H1 (cell line): ENCODE measurements around the gene VPS41. TPM values are rescaled to one million over a fixed set of nuclear protein-coding genes. Genes with fewer than 3 reads are reported as not detected.

Experiments used
- CTCF ChIA-PET: fragments of 300-600 bp; sonication (Branson Sonifier 250); formaldehyde crosslinking; loops from one replicate; lab custom pipeline; 2021; ENCODE audit not compliant: partially characterized antibody; lab: Charles Lee
- POLR2A ChIA-PET: fragments of 300-600 bp; sonication (Branson Sonifier 250); formaldehyde crosslinking; loops from one replicate; lab custom pipeline; 2021; ENCODE audit warnings: inconsistent platforms; ENCODE audit not compliant: partially characterized antibody; lab: Charles Lee
- DNase-seq, 2 experiments: peaks; one replicate each; pipeline versions ENCODE4 v3.0.0 to v3.0.0-alpha.2; 2010 to 2022; ENCODE audit warnings: low spot score in 2 of 2, low read depth in 1 of 2, mixed read lengths in 1 of 2
- FAIRE-seq: peaks from 2 replicates; lab custom pipeline; 2011; peaks lifted over from hg19 to GRCh38; lab: Jason Lieb, UNC
- H2AFZ ChIP-seq: 2 replicates; pipeline ENCODE4 v1.8.1; 2012; ENCODE audit warnings: low read length, inconsistent platforms
- H2AK5ac ChIP-seq: 2 replicates; pipeline ENCODE4 v1.6.1; 2013; ENCODE audit warnings: low read depth, low read length
- H2BK120ac ChIP-seq: replicated peaks from 2 replicates; pipeline ENCODE3; 2013; ENCODE audit warnings: low read depth, low read length, inconsistent platforms
- H2BK12ac ChIP-seq: 2 replicates; pipeline ENCODE4 v1.6.1; 2013; ENCODE audit warnings: low read depth, low read length
- H2BK15ac ChIP-seq: 2 replicates; pipeline ENCODE4 v1.6.1; 2013; ENCODE audit warnings: low read length
- H2BK20ac ChIP-seq: 2 replicates; pipeline ENCODE4 v1.6.1; 2013; ENCODE audit warnings: low read length
- H2BK5ac ChIP-seq: 2 replicates; pipeline ENCODE4 v1.6.1; 2013; ENCODE audit warnings: low read depth, low read length
- H3K14ac ChIP-seq: 2 replicates; pipeline ENCODE4 v1.6.1; 2013; ENCODE audit warnings: inconsistent platforms; ENCODE audit not compliant: insufficient read length
- H3K18ac ChIP-seq: 2 replicates; pipeline ENCODE4 v1.6.1; 2013; ENCODE audit warnings: low read length; ENCODE audit errors: extremely low read depth
- H3K23ac ChIP-seq: 2 replicates; pipeline ENCODE4 v1.6.1; 2013; ENCODE audit warnings: inconsistent platforms; ENCODE audit not compliant: insufficient read length
- H3K23me2 ChIP-seq: 2 replicates; pipeline ENCODE4 v1.6.1; 2013; ENCODE audit warnings: low read depth, low read length
- H3K27ac ChIP-seq: 2 replicates; pipeline ENCODE4 v1.6.1; 2011; ENCODE audit warnings: low read depth, low read length, inconsistent platforms
- H3K27me3 ChIP-seq, 4 experiments: replicated peaks in 1 of 4; 1 replicate in 1 of 4; 2 replicates in 3 of 4; pipeline versions ENCODE4 v1.6.1 to v1.8.1; 2011 to 2013; ENCODE audit warnings: low read length in 3 of 4, mild to moderate bottlenecking in 3 of 4, inconsistent platforms in 2 of 4, mixed read lengths in 2 of 4, moderate library complexity in 1 of 4; ENCODE audit not compliant: control insufficient read depth in 3 of 4, insufficient read depth in 3 of 4; ENCODE audit errors: extremely low read depth in 1 of 4
- H3K36me3 ChIP-seq, 4 experiments: 2 replicates each; pipeline versions ENCODE4 v1.6.1 to v1.8.1; 2011 to 2013; ENCODE audit warnings: mild to moderate bottlenecking in 4 of 4, low read length in 3 of 4, moderate library complexity in 2 of 4, control low read depth in 1 of 4, inconsistent platforms in 1 of 4; ENCODE audit not compliant: insufficient read depth in 4 of 4, control insufficient read depth in 2 of 4
- H3K4ac ChIP-seq: replicated peaks from 2 replicates; pipeline ENCODE3; 2013; ENCODE audit warnings: low read length, low read depth, mixed read lengths, inconsistent platforms; ENCODE audit not compliant: insufficient read length
- H3K4me1 ChIP-seq, 4 experiments: replicated peaks in 1 of 4; 1 replicate in 1 of 4; 2 replicates in 3 of 4; pipeline versions ENCODE4 v1.6.1 to v1.8.1; 2011 to 2013; ENCODE audit warnings: low read length in 3 of 4, inconsistent platforms in 2 of 4, mixed read lengths in 1 of 4; ENCODE audit not compliant: insufficient read depth in 4 of 4, control insufficient read depth in 3 of 4
- H3K4me2 ChIP-seq, 2 experiments: 2 replicates each; pipeline versions ENCODE4 v1.6.1 to v1.8.1; 2011 to 2013; ENCODE audit warnings: low read depth in 2 of 2, low read length in 2 of 2, control low read depth in 1 of 2, inconsistent platforms in 1 of 2, mild to moderate bottlenecking in 1 of 2; ENCODE audit not compliant: insufficient read depth in 1 of 2
- H3K4me3 ChIP-seq, 4 experiments: fragments of 200-600, 300-600 bp in 1 of 4; sonication (generic), shearing (Covaris generic), sonication (Bioruptor Twin) in 1 of 4; 2 replicates each; pipeline versions ENCODE4 v1.5.1 to v1.8.1; 2011 to 2016; ENCODE audit warnings: low read length in 4 of 4, low read depth in 3 of 4, control low read depth in 2 of 4, inconsistent platforms in 2 of 4, mild to moderate bottlenecking in 2 of 4, mixed read lengths in 1 of 4, moderate library complexity in 1 of 4; ENCODE audit not compliant: insufficient read depth in 2 of 4; ENCODE audit errors: extremely low read depth in 1 of 4
- H3K56ac ChIP-seq: replicated peaks from 2 replicates; pipeline ENCODE3; 2013; ENCODE audit warnings: low read depth, mild to moderate bottlenecking, mixed read lengths, low read length, inconsistent platforms; ENCODE audit not compliant: insufficient read length
- H3K79me1 ChIP-seq: 2 replicates; pipeline ENCODE4 v1.6.1; 2013; ENCODE audit warnings: low read depth, low read length, control low read depth
- H3K79me2 ChIP-seq, 2 experiments: 2 replicates each; pipeline versions ENCODE4 v1.6.1 to v1.8.1; 2012 to 2013; ENCODE audit warnings: low read length in 2 of 2, mild to moderate bottlenecking in 2 of 2, inconsistent platforms in 1 of 2; ENCODE audit not compliant: insufficient read depth in 2 of 2, control insufficient read depth in 1 of 2
- H3K9ac ChIP-seq, 4 experiments: replicated peaks in 1 of 4; 1 replicate in 1 of 4; 2 replicates in 3 of 4; pipeline versions ENCODE4 v1.6.1 to v1.8.1; 2011 to 2013; ENCODE audit warnings: low read depth in 3 of 4, low read length in 3 of 4, control low read depth in 2 of 4, mild to moderate bottlenecking in 2 of 4, moderate library complexity in 2 of 4, inconsistent platforms in 1 of 4; ENCODE audit errors: extremely low read depth in 1 of 4
- H3K9me3 ChIP-seq, 2 experiments: 2 replicates each; pipeline versions ENCODE4 v1.6.1 to v1.8.1; 2012 to 2013; ENCODE audit warnings: mild to moderate bottlenecking in 2 of 2, moderate library complexity in 2 of 2, control low read depth in 1 of 2, inconsistent platforms in 1 of 2, low read depth in 1 of 2, low read length in 1 of 2, mixed read lengths in 1 of 2; ENCODE audit not compliant: insufficient read depth in 2 of 2
- H4K20me1 ChIP-seq, 2 experiments: replicated peaks in 1 of 2; 2 replicates each; pipeline versions ENCODE3 to v1.8.1; 2011 to 2013; ENCODE audit warnings: inconsistent platforms in 2 of 2, low read length in 2 of 2, mild to moderate bottlenecking in 1 of 2; ENCODE audit not compliant: insufficient read depth in 2 of 2, control insufficient read depth in 1 of 2
- H4K5ac ChIP-seq: 2 replicates; pipeline ENCODE4 v1.6.1; 2013; ENCODE audit warnings: low read length, low read depth, mixed read lengths, inconsistent platforms; ENCODE audit not compliant: insufficient read length
- H4K8ac ChIP-seq: 2 replicates; pipeline ENCODE4 v1.8.0; 2013; ENCODE audit warnings: mild to moderate bottlenecking, moderate library complexity, low read length, inconsistent platforms; ENCODE audit not compliant: insufficient read depth; ENCODE audit errors: extremely low read depth
- H4K91ac ChIP-seq: replicated peaks from 2 replicates; pipeline ENCODE3; 2013; ENCODE audit warnings: low read length, mixed read lengths, inconsistent platforms; ENCODE audit not compliant: insufficient read length
- CHD1 ChIP-seq: IDR thresholded peaks from 2 replicates; pipeline ENCODE4 v1.6.1; 2012; ENCODE audit warnings: low read depth, low read length, improper control_type of control experiment
- HDAC2 ChIP-seq, 2 experiments: fragments of 300-600 bp in 1 of 2; sonication (generic) in 1 of 2; IDR thresholded peaks; 2 replicates each; pipeline ENCODE4 v1.6.1; 2011 to 2012; ENCODE audit warnings: low read depth in 2 of 2, low read length in 2 of 2, mild to moderate bottlenecking in 2 of 2, moderate library complexity in 2 of 2, borderline replicate concordance in 1 of 2, inconsistent platforms in 1 of 2
- JUN ChIP-seq: IDR thresholded peaks from 2 replicates; pipeline ENCODE4 v1.6.1; 2011; ENCODE audit warnings: low read depth, mild to moderate bottlenecking, improper control_type of control experiment, low read length
- JUND ChIP-seq: IDR thresholded peaks from 2 replicates; pipeline ENCODE4 v1.6.1; 2011; ENCODE audit warnings: mild to moderate bottlenecking, improper control_type of control experiment, low read length
- KDM1A ChIP-seq: fragments of 200-600, 300-600 bp; sonication (generic); IDR thresholded peaks from 2 replicates; pipeline ENCODE4 v1.7.1; 2016; ENCODE audit warnings: mild to moderate bottlenecking, low read length, borderline replicate concordance
- KDM5A ChIP-seq: fragments of 200-600 bp; IDR thresholded peaks from 2 replicates; pipeline ENCODE4 v1.7.1; 2012; ENCODE audit warnings: mild to moderate bottlenecking, low read length, inconsistent platforms, mixed read lengths
- NRF1 ChIP-seq: IDR thresholded peaks from 2 replicates; pipeline ENCODE4 v1.6.1; 2011; ENCODE audit warnings: mild to moderate bottlenecking, low read depth, low read length, improper control_type of control experiment
- RNF2 ChIP-seq: fragments of 200-900, 300-1000 bp; sonication (generic); IDR thresholded peaks from 2 replicates; pipeline ENCODE4 v1.7.1; 2016; ENCODE audit warnings: borderline replicate concordance, low read depth, mild to moderate bottlenecking, antibody characterized with exemption, low read length; ENCODE audit not compliant: poor library complexity, severe bottlenecking; ENCODE audit errors: missing control alignments
- SAP30 ChIP-seq: fragments of 300-600 bp; sonication (generic); IDR thresholded peaks from 2 replicates; pipeline ENCODE4 v1.7.1; 2012; ENCODE audit warnings: low read length, moderate library complexity, mild to moderate bottlenecking, inconsistent platforms; ENCODE audit not compliant: insufficient read depth, insufficient replicate concordance
- SIX5 ChIP-seq: IDR thresholded peaks from 2 replicates; pipeline ENCODE4 v1.6.1; 2011; ENCODE audit warnings: mild to moderate bottlenecking, low read depth, low read length
- YY1 ChIP-seq: IDR thresholded peaks from 2 replicates; pipeline ENCODE4 v1.6.1; 2011; ENCODE audit warnings: low read depth, mild to moderate bottlenecking, low read length
- ZNF274 ChIP-seq: IDR thresholded peaks from 2 replicates; pipeline ENCODE4 v1.7.0; 2012; ENCODE audit warnings: low read length, borderline replicate concordance; ENCODE audit errors: extremely low read depth
- WGBS, 2 experiments: shearing (Covaris generic) in 1 of 2; methylation state at CpG; one replicate each; pipeline versions ENCODE4 v1.1.6 to v1.1.7; 2013 to 2015; ENCODE audit warnings: low lambda C conversion rate in 2 of 2, mixed read lengths in 2 of 2, inconsistent platforms in 1 of 2, low coverage in 1 of 2, missing lambda C conversion rate in 1 of 2; ENCODE audit not compliant: insufficient replicate concordance in 2 of 2, insufficient coverage in 1 of 2, insufficient read length in 1 of 2; ENCODE audit errors: extremely low coverage in 1 of 2, missing lambda C conversion rate in 1 of 2; 5-methylcytosine and 5-hydroxymethylcytosine counted together
- polyA plus RNA-seq, 7 experiments: library from polyadenylated mRNA; depleted of rRNA in 3 of 7; stranded (reverse) in 5 of 7; unstranded in 2 of 7; fragments of >200 nt in 5 of 7; fragments of 200-250 nt in 2 of 7; gene quantifications; 1 replicate in 5 of 7; 2 replicates in 1 of 7; 4 replicates in 1 of 7; pipeline versions ENCODE4 v1.2.1 to v1.2.3, GENCODE V29; 2011 to 2013; ENCODE audit warnings: missing spikeins in 2 of 7, mixed read lengths in 2 of 7
- total RNA-seq: library from RNA; stranded (reverse); fragmentation: NEBNext Ultra II Directional; extraction: Animal tissue kit (Norgen Biotek cat#: 25700); gene quantifications from 2 replicates; pipeline ENCODE4 v1.2.1, GENCODE V29; 2021
- TF ChIP-seq, protein P1 (sequence below): IDR thresholded peaks from 2 replicates; pipeline ENCODE4 v1.6.1; 2011; ENCODE audit warnings: low read length, improper control_type of control experiment

The VPS41 gene
- total and polyA plus RNA-seq, 2 of the 8 experiments (the other 6 are each of a cell fraction or from before 2014, with no cell fraction given) = 10.7 to 63.3 TPM

DNA sequence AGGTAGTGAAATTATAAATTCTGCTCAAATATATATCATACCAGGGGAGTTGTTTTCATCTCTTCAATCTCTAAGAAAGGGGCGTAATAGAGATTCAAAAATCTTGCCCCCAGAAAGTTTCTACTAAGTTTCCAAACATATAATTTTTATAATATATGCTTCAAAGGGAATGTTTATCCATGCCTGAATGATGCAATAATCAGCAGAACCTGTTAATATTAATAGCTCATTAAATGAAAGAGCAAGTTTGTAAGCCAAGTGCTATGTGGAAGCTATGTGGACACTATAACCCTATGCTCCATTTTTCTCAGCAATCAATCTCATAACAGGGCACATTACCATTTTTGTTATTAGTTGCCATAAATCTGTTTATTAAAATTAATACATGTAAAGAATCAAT is 25.3 kb downstream of the VPS41 start:
- no peak overlapping the region for H3K4me2 ChIP-seq
- H3K79me2 ChIP-seq = peaks cover 0 to 5% of the 10 kb centered on the region in 2 experiments; a peak in 1 of 4 replicates
- no peaks in the 10 kb centered on the region for H3K9me3 ChIP-seq
- POLR2A ChIA-PET = no interaction called here
- DNase-seq (no peak), FAIRE-seq (no peak)
- H3K27ac ChIP-seq = no peak overlapping the region
- no peak overlapping the region for H2BK12ac ChIP-seq
- peaks cover 0 to 5% (median 0%) of the 10 kb centered on the region in 4 experiments; a peak in 2 of 7 replicates for H3K4me1 ChIP-seq
- no peak overlapping the region for H3K4ac ChIP-seq
- H3K9ac ChIP-seq = no peak overlapping the region
- no peak overlapping the region for H2BK15ac ChIP-seq
- no peak overlapping the region for H3K18ac ChIP-seq
- H3K79me1 ChIP-seq = 0 out of 2 replicates have a peak, but pooled peaks cover 2% of the 10 kb centered on the region
- CTCF ChIA-PET = no interaction called here
- no peak overlapping the region for H2AK5ac ChIP-seq
- H3K23me2 ChIP-seq = no peaks in the 10 kb centered on the region
- H3K4me3 ChIP-seq = no peak overlapping the region
- no peak overlapping the region for H3K23ac ChIP-seq
- H4K91ac ChIP-seq = no peak overlapping the region
- H3K56ac ChIP-seq = no peak overlapping the region
- peaks cover 0 to 5% of the 10 kb centered on the region in 2 experiments for H4K20me1 ChIP-seq
- H3K27me3 ChIP-seq = no peaks in the 10 kb centered on the region
- no peaks in the 10 kb centered on the region for H3K36me3 ChIP-seq
- H2BK20ac ChIP-seq = no peak overlapping the region
- H2BK120ac ChIP-seq = no peak overlapping the region
- H2AFZ ChIP-seq = no peak overlapping the region
- H3K14ac ChIP-seq = no peak overlapping the region
- no peak overlapping the region for H4K5ac ChIP-seq
- WGBS, 2 experiments = 88% methylated on average over 1 of the region's 1 CpG; no CpG with 5 or more reads in 1 of the 2 experiments
- no peak overlapping the region for H4K8ac ChIP-seq
- no peak overlapping the region for H2BK5ac ChIP-seq
- no peak for TF ChIP-seq SIX5
- no peak for TF ChIP-seq HDAC2 (IDR thresholded peaks at IDR 0.05; ENCODE audit: borderline replicate concordance in 1 of 2, low read depth in 2 of 2, low read length in 2 of 2)
- TF ChIP-seq KDM1A = no peak
- no peak for TF ChIP-seq KDM5A
- no peak for TF ChIP-seq ZNF274
- TF ChIP-seq, protein P1, sequence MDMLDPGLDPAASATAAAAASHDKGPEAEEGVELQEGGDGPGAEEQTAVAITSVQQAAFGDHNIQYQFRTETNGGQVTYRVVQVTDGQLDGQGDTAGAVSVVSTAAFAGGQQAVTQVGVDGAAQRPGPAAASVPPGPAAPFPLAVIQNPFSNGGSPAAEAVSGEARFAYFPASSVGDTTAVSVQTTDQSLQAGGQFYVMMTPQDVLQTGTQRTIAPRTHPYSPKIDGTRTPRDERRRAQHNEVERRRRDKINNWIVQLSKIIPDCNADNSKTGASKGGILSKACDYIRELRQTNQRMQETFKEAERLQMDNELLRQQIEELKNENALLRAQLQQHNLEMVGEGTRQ = no peak
- no peak for TF ChIP-seq JUN
- TF ChIP-seq NRF1 = no peak
- no peak for TF ChIP-seq JUND
- TF ChIP-seq RNF2 = no peak
- no peak for TF ChIP-seq CHD1
- no peak for TF ChIP-seq YY1
- no peak for TF ChIP-seq SAP30
